ENCODE results near the gene NANOS2. TPM values are rescaled to one million over a fixed set of nuclear protein-coding genes. Genes with fewer than 3 reads are reported as not detected.
A peak's percentile ranks its signal among the peaks of the same experiment; 100 is the strongest.

Gene NANOS2
- total and polyA plus RNA-seq, 2 of the 13 experiments (the other 11 are each of a cell fraction or from before 2014, with no cell fraction given): not detected

DNA sequence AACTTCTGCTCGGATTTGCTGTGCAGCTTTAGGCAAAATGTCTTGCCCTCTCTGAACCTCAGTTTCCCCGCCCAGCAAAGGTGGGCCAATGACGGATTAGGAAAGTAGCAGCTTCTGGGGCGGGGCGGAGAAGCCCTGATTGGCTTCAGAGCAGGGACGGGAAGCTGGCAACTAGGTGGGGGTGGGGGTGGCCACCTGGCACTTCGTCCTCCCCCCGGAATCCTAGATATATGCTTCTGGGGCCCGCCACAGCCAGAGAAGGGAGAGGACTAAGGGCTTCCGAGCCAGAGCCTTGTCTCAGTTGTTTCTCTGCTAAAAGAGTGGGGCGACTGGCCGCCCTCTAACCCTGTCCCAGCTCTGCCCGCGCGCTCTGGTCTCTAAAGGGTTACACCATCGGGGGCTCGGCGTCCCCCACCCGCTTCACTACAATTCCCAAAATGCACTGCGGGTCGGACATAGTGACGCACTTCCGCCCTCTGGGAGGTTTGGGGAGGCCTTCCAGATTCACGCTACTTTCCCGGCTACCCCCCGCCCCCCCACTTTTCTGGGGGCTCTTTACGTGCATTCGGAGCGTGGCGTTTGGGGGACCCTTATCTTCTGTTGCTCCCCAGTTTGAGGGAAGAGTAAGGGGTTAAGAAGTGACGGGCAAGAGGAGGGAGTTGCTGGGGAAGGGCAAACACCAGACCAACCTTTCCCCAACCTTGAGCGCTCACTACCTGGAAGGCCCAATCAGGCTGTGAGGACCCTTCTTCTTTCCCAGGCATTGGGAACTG is 28.0 kb downstream of the NANOS2 start (continued):
- TF ChIP-seq, protein P1, sequence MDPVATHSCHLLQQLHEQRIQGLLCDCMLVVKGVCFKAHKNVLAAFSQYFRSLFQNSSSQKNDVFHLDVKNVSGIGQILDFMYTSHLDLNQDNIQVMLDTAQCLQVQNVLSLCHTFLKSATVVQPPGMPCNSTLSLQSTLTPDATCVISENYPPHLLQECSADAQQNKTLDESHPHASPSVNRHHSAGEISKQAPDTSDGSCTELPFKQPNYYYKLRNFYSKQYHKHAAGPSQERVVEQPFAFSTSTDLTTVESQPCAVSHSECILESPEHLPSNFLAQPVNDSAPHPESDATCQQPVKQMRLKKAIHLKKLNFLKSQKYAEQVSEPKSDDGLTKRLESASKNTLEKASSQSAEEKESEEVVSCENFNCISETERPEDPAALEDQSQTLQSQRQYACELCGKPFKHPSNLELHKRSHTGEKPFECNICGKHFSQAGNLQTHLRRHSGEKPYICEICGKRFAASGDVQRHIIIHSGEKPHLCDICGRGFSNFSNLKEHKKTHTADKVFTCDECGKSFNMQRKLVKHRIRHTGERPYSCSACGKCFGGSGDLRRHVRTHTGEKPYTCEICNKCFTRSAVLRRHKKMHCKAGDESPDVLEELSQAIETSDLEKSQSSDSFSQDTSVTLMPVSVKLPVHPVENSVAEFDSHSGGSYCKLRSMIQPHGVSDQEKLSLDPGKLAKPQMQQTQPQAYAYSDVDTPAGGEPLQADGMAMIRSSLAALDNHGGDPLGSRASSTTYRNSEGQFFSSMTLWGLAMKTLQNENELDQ (CRISPR knock-in tag; IDR thresholded peaks at IDR 0.05; ENCODE audit: borderline replicate concordance): 0 out of 2 replicates have a peak, but pooled peaks have one; percentile 21
- TF ChIP-seq ZNF12 (CRISPR knock-in tag; IDR thresholded peaks at IDR 0.05) (no peak), ZNF441 (CRISPR knock-in tag; IDR thresholded peaks at IDR 0.05; ENCODE audit: borderline replicate concordance) (no peak; the same call in 1 of the 2 replicates), ZNF207 (IDR thresholded peaks at IDR 0.05; ENCODE audit: borderline replicate concordance) (no peak), ZNF225 (CRISPR knock-in tag; IDR thresholded peaks at IDR 0.05) (0 out of 2 replicates have a peak, but pooled peaks have one; percentile 27), ARNTL (CRISPR knock-in tag; IDR thresholded peaks at IDR 0.05) (peak; percentile 60), NR2F6 (IDR thresholded peaks at IDR 0.05) (no peak), NR2F6 (CRISPR knock-in tag; IDR thresholded peaks at IDR 0.05) (no peak), ZZZ3 (CRISPR knock-in tag; IDR thresholded peaks at IDR 0.05; ENCODE audit: borderline replicate concordance) (peak; percentile 56; the same call in 1 of the 2 replicates), POLR2G (IDR thresholded peaks at IDR 0.05; ENCODE audit: low read depth, low read length) (peak; percentile 90), ZNF614 (CRISPR knock-in tag; IDR thresholded peaks at IDR 0.05; ENCODE audit: borderline replicate concordance) (no peak), SMC3 (IDR thresholded peaks at IDR 0.05; ENCODE audit: low read length) (peak; percentile 10; the same call in 1 of the 2 replicates), ZNF430 (CRISPR knock-in tag; IDR thresholded peaks at IDR 0.05) (peak; percentile 79; the same call in 1 of the 2 replicates), RFX1 (IDR thresholded peaks at IDR 0.05) (no peak), JUNB (CRISPR knock-in tag; IDR thresholded peaks at IDR 0.05; ENCODE audit: borderline replicate concordance) (no peak), ZNF17 (CRISPR knock-in tag; IDR thresholded peaks at IDR 0.05) (no peak), KLF15 (CRISPR knock-in tag; IDR thresholded peaks at IDR 0.05; ENCODE audit: borderline replicate concordance) (0 out of 2 replicates have a peak, but pooled peaks have one; percentile 68), ZNF205 (CRISPR knock-in tag; IDR thresholded peaks at IDR 0.05) (peak; percentile 100), MYC (CRISPR knock-in tag; IDR thresholded peaks at IDR 0.05; ENCODE audit: borderline replicate concordance) (peak; percentile 47; the same call in 1 of the 2 replicates), ZNF777 (CRISPR knock-in tag; IDR thresholded peaks at IDR 0.05) (no peak; the same call in 1 of the 2 replicates), HOXA9 (CRISPR knock-in tag; IDR thresholded peaks at IDR 0.05; ENCODE audit: borderline replicate concordance) (no peak), MTA3 (CRISPR knock-in tag; IDR thresholded peaks at IDR 0.05) (no peak)
- TF ChIP-seq, protein P2, sequence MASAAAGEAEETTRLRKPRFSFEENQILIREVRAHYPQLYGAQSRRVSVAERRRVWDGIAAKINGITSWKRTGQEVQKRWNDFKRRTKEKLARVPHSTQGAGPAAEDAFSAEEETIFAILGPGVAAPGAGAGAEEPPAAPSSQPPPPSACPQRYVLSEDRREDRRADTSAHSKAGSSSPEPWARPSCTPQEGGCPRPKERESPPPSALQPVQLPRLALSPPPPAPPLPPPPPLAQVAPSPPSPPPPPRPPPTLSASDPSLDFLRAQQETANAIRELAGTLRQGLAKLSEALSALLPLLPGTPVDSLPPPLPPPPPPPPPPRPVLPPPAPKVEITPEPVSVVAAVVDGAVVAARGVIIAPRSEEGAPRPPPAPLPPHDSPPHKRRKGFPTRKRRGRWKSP (CRISPR knock-in tag; IDR thresholded peaks at IDR 0.05): 0 out of 2 replicates have a peak, but pooled peaks have one; percentile 66
- TF ChIP-seq, protein P3, sequence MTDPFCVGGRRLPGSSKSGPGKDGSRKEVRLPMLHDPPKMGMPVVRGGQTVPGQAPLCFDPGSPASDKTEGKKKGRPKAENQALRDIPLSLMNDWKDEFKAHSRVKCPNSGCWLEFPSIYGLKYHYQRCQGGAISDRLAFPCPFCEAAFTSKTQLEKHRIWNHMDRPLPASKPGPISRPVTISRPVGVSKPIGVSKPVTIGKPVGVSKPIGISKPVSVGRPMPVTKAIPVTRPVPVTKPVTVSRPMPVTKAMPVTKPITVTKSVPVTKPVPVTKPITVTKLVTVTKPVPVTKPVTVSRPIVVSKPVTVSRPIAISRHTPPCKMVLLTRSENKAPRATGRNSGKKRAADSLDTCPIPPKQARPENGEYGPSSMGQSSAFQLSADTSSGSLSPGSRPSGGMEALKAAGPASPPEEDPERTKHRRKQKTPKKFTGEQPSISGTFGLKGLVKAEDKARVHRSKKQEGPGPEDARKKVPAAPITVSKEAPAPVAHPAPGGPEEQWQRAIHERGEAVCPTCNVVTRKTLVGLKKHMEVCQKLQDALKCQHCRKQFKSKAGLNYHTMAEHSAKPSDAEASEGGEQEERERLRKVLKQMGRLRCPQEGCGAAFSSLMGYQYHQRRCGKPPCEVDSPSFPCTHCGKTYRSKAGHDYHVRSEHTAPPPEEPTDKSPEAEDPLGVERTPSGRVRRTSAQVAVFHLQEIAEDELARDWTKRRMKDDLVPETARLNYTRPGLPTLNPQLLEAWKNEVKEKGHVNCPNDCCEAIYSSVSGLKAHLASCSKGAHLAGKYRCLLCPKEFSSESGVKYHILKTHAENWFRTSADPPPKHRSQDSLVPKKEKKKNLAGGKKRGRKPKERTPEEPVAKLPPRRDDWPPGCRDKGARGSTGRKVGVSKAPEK (CRISPR knock-in tag; IDR thresholded peaks at IDR 0.05; ENCODE audit: borderline replicate concordance): no peak

Data from HepG2 (cell line).